Measurements from ENCODE around the gene SIVA1. TPM values are rescaled to one million over a fixed set of nuclear protein-coding genes. Genes with fewer than 3 reads are reported as not detected.

The SIVA1 gene
- total RNA-seq, 2 donors from 2014 or later, result 65.2 to 121 TPM

GRCh38 chr14:104714681-104715080, 38.3 kb upstream of the SIVA1 start:
- H3K4me3 Mint-ChIP-seq, result no peak overlapping the region
- no peaks in the 10 kb centered on the region for H3K27me3 Mint-ChIP-seq
- no peaks in the 10 kb centered on the region for H3K4me1 Mint-ChIP-seq
- peaks cover 23% of the 10 kb centered on the region for H3K36me3 Mint-ChIP-seq (ENCODE audit: low read depth)
- H3K27ac Mint-ChIP-seq, result no peak overlapping the region
- H3K9me3 Mint-ChIP-seq, result no peaks in the 10 kb centered on the region
- no peak for ATAC-seq (replicated peaks)

GRCh38 chr14:104715416-104715815, 37.5 kb upstream of the SIVA1 start:
- Mint-ChIP-seq H3K4me3 (no peak overlapping the region), H3K36me3 (ENCODE audit: low read depth) (peaks cover 20% of the 10 kb centered on the region), H3K27ac (no peak overlapping the region), H3K9me3 (no peaks in the 10 kb centered on the region), H3K27me3 (no peaks in the 10 kb centered on the region), H3K4me1 (no peaks in the 10 kb centered on the region)
- ATAC-seq (replicated peaks), result no peak

GRCh38 chr14:104715871-104716270, 37.1 kb upstream of the SIVA1 start:
- H3K4me1 Mint-ChIP-seq, result no peaks in the 10 kb centered on the region
- no peak overlapping the region for H3K4me3 Mint-ChIP-seq
- H3K36me3 Mint-ChIP-seq (ENCODE audit: low read depth), result peaks cover 19% of the 10 kb centered on the region
- H3K9me3 Mint-ChIP-seq, result no peaks in the 10 kb centered on the region
- no peak for ATAC-seq (replicated peaks)
- no peak overlapping the region for H3K27ac Mint-ChIP-seq
- H3K27me3 Mint-ChIP-seq, result no peaks in the 10 kb centered on the region

GRCh38 chr14:104717137-104717536, 35.8 kb upstream of the SIVA1 start:
- no peak overlapping the region for H3K27ac Mint-ChIP-seq
- no peaks in the 10 kb centered on the region for H3K4me1 Mint-ChIP-seq
- H3K36me3 Mint-ChIP-seq (ENCODE audit: low read depth), result peaks cover 19% of the 10 kb centered on the region
- H3K9me3 Mint-ChIP-seq, result no peaks in the 10 kb centered on the region
- no peak for ATAC-seq (replicated peaks)
- no peaks in the 10 kb centered on the region for H3K27me3 Mint-ChIP-seq
- H3K4me3 Mint-ChIP-seq, result no peak overlapping the region

- H3K36me3 Mint-ChIP-seq (ENCODE audit: low read depth), result peaks cover 19% of the 10 kb centered on the region
- H3K4me3 Mint-ChIP-seq, result no peak overlapping the region
- no peaks in the 10 kb centered on the region for H3K27me3 Mint-ChIP-seq
- no peak for ATAC-seq (replicated peaks)
- no peaks in the 10 kb centered on the region for H3K9me3 Mint-ChIP-seq
- no peak overlapping the region for H3K27ac Mint-ChIP-seq
- H3K4me1 Mint-ChIP-seq, result no peaks in the 10 kb centered on the region
Measured at GRCh38 chr14:104717646-104718045, 35.3 kb upstream of the SIVA1 start.

GRCh38 chr14:104718147-104718546, 34.8 kb upstream of the SIVA1 start:
- no peak for ATAC-seq (replicated peaks)
- Mint-ChIP-seq H3K4me3 (no peak overlapping the region), H3K27ac (no peak overlapping the region), H3K36me3 (ENCODE audit: low read depth) (peaks cover 19% of the 10 kb centered on the region), H3K27me3 (no peaks in the 10 kb centered on the region), H3K9me3 (no peaks in the 10 kb centered on the region), H3K4me1 (no peaks in the 10 kb centered on the region)

GRCh38 chr14:104718871-104719270, 34.1 kb upstream of the SIVA1 start:
- Mint-ChIP-seq H3K4me3 (no peak overlapping the region), H3K4me1 (no peaks in the 10 kb centered on the region), H3K27me3 (no peaks in the 10 kb centered on the region), H3K9me3 (no peaks in the 10 kb centered on the region), H3K36me3 (ENCODE audit: low read depth) (peaks cover 16% of the 10 kb centered on the region), H3K27ac (no peak overlapping the region)
- ATAC-seq (replicated peaks), result no peak

- peaks cover 11% of the 10 kb centered on the region for H3K36me3 Mint-ChIP-seq (ENCODE audit: low read depth)
- ATAC-seq (replicated peaks), result no peak
- H3K4me3 Mint-ChIP-seq, result no peak overlapping the region
- no peaks in the 10 kb centered on the region for H3K27me3 Mint-ChIP-seq
- H3K27ac Mint-ChIP-seq, result no peak overlapping the region
- H3K9me3 Mint-ChIP-seq, result no peaks in the 10 kb centered on the region
- no peaks in the 10 kb centered on the region for H3K4me1 Mint-ChIP-seq
Measured at GRCh38 chr14:104719343-104719742, 33.6 kb upstream of the SIVA1 start.

- Mint-ChIP-seq H3K9me3 (no peaks in the 10 kb centered on the region), H3K27ac (no peak overlapping the region), H3K27me3 (no peaks in the 10 kb centered on the region), H3K36me3 (ENCODE audit: low read depth) (peaks cover 6% of the 10 kb centered on the region), H3K4me1 (no peaks in the 10 kb centered on the region), H3K4me3 (no peak overlapping the region)
- ATAC-seq (replicated peaks), result no peak
Measured at GRCh38 chr14:104721505-104722431, 31.2 kb upstream of the SIVA1 start.

- no peaks in the 10 kb centered on the region for H3K4me1 Mint-ChIP-seq
- no peaks in the 10 kb centered on the region for H3K27me3 Mint-ChIP-seq
- no peak overlapping the region for H3K4me3 Mint-ChIP-seq
- H3K36me3 Mint-ChIP-seq (ENCODE audit: low read depth), result no peaks in the 10 kb centered on the region
- no peak overlapping the region for H3K27ac Mint-ChIP-seq
- H3K9me3 Mint-ChIP-seq, result no peaks in the 10 kb centered on the region
- peak; percentile 1 for ATAC-seq (replicated peaks)
Measured at GRCh38 chr14:104722938-104723650, 29.9 kb upstream of the SIVA1 start.

- H3K27me3 Mint-ChIP-seq, result no peaks in the 10 kb centered on the region
- H3K9me3 Mint-ChIP-seq, result no peaks in the 10 kb centered on the region
- peak within 1 kb of the TSS; percentile 35 for H3K4me3 Mint-ChIP-seq
- ATAC-seq (replicated peaks), result peak; percentile 87
- no peak within 1 kb of the TSS for H3K27ac Mint-ChIP-seq
- H3K4me1 Mint-ChIP-seq, result no peaks in the 10 kb centered on the region
- no peaks in the 10 kb centered on the region for H3K36me3 Mint-ChIP-seq (ENCODE audit: low read depth)
Measured at GRCh38 chr14:104723651-104724406, 29.1 kb upstream of the SIVA1 start, which contains the start of gene ADSS1. ADSS1 (plus strand) TSS chr14:104724229; CDS start chr14:104724271, 42 bp downstream.

GRCh38 chr14:104724407-104724980, 28.5 kb upstream of the SIVA1 start:
- H3K27ac Mint-ChIP-seq, result no peak overlapping the region
- H3K4me1 Mint-ChIP-seq, result no peaks in the 10 kb centered on the region
- no peaks in the 10 kb centered on the region for H3K9me3 Mint-ChIP-seq
- H3K36me3 Mint-ChIP-seq (ENCODE audit: low read depth), result no peaks in the 10 kb centered on the region
- peak overlapping the region; percentile 35 for H3K4me3 Mint-ChIP-seq
- H3K27me3 Mint-ChIP-seq, result no peaks in the 10 kb centered on the region
- no peak for ATAC-seq (replicated peaks)

- Mint-ChIP-seq H3K9me3 (no peaks in the 10 kb centered on the region), H3K4me1 (no peaks in the 10 kb centered on the region), H3K27ac (no peak overlapping the region), H3K36me3 (ENCODE audit: low read depth) (no peaks in the 10 kb centered on the region), H3K4me3 (peak overlapping the region; percentile 35), H3K27me3 (no peaks in the 10 kb centered on the region)
- no peak for ATAC-seq (replicated peaks)
Measured at GRCh38 chr14:104724981-104725771, 27.8 kb upstream of the SIVA1 start.
